BE2C (cell line): ENCODE results near the gene LDLRAD4.

Experiments
- DNase-seq: peaks from one replicate; pipeline ENCODE4 v3.0.0-alpha.2; 2020
- H3K27me3 ChIP-seq: fragments of 250-450 bp; sonication (Bioruptor Pico); 2 replicates; pipeline ENCODE4 v1.5.1; 2020; ENCODE audit warnings: mild to moderate bottlenecking
- H3K36me3 ChIP-seq: fragments of 250-450 bp; sonication (Bioruptor Pico); 2 replicates; pipeline ENCODE4 v1.5.1; 2020; ENCODE audit warnings: mild to moderate bottlenecking
- H3K4me1 ChIP-seq: fragments of 250-450 bp; sonication (Bioruptor Pico); 2 replicates; pipeline ENCODE4 v1.5.1; 2020
- H3K4me3 ChIP-seq: 2 replicates; pipeline ENCODE4 v1.5.1; 2011; ENCODE audit warnings: low read depth, low read length
- H3K9me3 ChIP-seq: fragments of 250-450 bp; sonication (Bioruptor Pico); 2 replicates; pipeline ENCODE4 v1.5.1; 2020
- TF ChIP-seq, protein P1 (sequence below): IDR thresholded peaks from 2 replicates; pipeline ENCODE4 v1.5.1; 2012; ENCODE audit warnings: mild to moderate bottlenecking, low read depth, low read length

LDLRAD4 gene

DNA sequence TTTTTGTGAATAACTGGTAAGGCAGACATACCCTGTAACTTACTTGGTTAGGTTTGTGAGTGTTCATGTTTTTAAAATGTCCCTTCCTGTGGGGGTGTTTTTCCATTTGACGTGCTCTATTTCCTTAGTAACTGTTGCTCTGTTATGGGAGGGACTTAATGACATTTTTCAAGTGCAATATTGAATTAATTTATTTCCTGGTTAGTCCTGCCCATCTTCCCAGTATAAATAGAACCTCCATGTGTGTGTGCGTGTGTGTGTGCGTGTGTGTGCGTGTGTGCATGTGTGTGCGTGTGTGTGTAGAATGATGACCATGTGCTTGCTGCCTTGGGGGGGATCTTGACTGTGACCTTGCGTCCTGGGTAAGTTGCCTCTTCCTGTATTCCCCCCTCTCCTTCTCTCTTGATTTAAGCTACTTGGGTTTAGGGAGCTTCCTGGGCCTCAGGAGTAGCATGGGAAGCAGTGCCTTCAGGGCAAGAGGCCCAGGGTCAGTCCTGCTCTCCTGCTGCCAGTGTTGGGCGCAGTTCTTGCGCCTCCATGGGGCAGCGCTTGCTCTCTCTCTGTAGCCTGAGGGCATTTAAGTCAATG, 163.9 kb downstream of the LDLRAD4 start:
- Histone ChIP-seq H3K4me3 (peak overlapping the region; percentile 31), H3K27me3 (no peaks in the 10 kb centered on the region), H3K9me3 (no peaks in the 10 kb centered on the region), H3K4me1 (no peaks in the 10 kb centered on the region), H3K36me3 (no peaks in the 10 kb centered on the region)
- TF ChIP-seq, protein P1, sequence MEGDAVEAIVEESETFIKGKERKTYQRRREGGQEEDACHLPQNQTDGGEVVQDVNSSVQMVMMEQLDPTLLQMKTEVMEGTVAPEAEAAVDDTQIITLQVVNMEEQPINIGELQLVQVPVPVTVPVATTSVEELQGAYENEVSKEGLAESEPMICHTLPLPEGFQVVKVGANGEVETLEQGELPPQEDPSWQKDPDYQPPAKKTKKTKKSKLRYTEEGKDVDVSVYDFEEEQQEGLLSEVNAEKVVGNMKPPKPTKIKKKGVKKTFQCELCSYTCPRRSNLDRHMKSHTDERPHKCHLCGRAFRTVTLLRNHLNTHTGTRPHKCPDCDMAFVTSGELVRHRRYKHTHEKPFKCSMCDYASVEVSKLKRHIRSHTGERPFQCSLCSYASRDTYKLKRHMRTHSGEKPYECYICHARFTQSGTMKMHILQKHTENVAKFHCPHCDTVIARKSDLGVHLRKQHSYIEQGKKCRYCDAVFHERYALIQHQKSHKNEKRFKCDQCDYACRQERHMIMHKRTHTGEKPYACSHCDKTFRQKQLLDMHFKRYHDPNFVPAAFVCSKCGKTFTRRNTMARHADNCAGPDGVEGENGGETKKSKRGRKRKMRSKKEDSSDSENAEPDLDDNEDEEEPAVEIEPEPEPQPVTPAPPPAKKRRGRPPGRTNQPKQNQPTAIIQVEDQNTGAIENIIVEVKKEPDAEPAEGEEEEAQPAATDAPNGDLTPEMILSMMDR, result no peak
- DNase-seq, result no peak

DNA sequence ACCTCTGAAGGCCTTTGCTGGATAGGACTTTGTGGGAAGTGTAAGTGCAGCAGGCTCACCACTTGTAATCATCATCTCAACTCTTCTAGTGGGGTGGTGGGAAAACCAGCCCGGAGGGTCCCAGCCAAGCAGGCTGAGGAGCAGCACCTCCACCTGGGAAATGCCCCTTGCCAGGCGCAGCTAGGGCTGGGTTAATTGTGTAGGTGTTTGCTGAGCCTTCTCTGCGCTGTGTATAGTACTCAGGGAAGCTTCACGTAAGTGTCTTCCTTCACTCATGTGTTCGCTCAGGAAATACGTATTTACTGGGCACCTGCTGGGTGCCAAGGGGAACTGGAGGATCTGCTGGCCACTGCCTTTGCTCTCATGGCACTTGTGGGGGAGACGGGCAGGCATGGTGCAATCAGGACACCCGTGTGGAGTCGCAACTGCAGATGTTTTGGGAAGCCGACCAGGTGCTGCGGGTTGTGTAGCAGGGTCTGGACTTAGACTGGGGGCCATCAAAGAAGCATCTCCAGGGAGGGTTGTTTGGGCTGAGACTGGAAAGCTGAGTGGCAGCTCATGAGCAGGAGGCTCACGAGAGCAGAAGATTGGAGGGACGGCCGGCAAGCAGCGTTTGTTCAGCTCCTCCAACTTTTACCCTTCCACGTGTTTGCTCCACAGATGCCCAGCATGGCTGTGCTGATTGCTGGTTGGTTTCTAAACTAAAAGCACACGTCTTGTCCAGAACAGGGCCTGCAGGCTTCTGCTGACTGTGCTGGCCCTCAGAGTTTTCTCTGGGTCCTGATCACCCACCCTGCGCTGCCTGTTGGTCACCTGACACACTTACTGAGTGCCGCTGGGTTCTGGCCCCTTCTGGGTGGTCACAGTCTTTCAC, 164.6 kb downstream of the LDLRAD4 start:
- Histone ChIP-seq H3K27me3 (no peaks in the 10 kb centered on the region), H3K4me1 (no peaks in the 10 kb centered on the region), H3K36me3 (no peaks in the 10 kb centered on the region), H3K9me3 (no peaks in the 10 kb centered on the region), H3K4me3 (no peak overlapping the region)
- no peak for DNase-seq
- TF ChIP-seq, protein P1, result no peak

DNA sequence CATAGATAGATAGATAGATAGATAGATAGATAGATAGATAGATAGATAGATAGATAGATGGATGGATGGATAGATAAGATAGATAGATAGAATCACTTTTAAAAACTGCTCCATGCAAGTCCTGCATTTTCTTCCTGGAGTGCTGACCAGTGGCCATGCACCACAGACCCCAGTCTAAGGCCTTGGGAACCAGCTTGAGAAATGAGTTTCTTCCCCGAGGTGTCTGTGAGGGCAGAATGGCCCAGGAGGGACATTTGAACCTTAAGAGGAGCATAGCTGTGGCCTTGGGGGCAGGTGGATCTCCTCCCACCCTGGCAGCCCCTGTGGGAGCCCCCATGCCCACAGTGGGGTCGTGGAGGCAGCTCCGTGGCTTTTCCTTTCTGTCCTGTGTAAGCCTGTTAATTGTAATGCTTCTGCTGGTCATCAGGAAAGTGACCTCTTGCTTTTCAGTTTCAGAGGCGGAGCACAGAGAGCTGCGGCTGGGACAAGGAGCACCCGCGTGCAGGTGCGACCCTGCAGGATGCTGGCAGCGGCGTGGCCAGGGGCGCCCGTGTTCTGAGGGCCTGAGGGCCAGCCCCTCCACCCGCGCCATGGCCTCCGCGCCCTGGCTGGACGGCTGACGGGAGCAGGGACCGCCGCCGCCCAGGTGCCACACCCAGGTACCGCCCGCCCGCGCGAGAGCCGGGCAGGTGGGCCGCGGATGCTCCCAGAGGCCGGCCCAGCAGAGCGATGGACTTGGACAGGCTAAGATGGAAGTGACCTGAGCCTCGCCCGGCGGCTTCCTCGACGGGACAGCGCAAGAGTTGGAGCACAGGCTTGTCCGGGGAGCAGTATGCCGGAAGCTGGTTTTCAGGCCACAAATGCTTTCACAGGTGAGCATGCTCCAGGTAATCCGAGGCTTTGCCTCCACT, 168.6 kb downstream of the LDLRAD4 start:
- H3K27me3 ChIP-seq, result no peaks in the 10 kb centered on the region
- TF ChIP-seq, protein P1, result no peak
- no peaks in the 10 kb centered on the region for H3K36me3 ChIP-seq
- no peaks in the 10 kb centered on the region for H3K9me3 ChIP-seq
- no peaks in the 10 kb centered on the region for H3K4me1 ChIP-seq
- H3K4me3 ChIP-seq, result no peak overlapping the region
- no peak for DNase-seq

DNA sequence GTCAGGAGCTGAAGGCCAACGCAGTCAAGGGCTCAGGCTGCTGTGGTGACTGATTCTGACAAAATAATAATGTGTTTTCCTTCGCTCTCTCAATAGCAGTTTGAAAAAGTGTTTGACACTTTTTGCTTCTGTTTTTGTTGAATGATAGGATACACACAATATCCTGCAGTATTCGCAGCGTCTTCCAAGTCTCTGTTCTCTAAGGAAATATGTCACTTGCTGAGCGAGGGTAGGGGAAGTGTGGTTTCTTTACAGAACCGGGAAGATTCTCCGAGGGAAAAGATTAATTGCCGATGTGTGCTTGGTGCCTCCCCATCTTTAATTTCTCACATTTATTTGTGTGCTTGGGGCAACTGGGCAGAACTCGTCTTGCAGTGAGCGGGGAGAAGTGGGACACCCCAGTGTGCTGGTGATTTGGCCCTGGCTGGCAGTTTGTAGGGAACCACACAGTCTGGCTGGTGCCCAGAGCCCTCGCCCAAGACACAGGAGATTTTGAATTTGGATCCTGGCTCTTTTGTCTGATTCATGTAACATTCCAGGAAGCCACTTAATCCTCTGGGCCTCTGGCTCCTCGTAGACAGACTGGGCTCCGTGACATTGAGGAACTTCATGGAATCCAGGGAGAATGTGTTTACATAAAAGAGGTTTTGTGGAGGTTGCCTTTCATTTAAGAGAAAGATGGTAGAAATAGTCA, 169.4 kb downstream of the LDLRAD4 start:
- TF ChIP-seq, protein P1, result no peak
- Histone ChIP-seq H3K4me1 (no peaks in the 10 kb centered on the region), H3K9me3 (no peaks in the 10 kb centered on the region), H3K27me3 (no peaks in the 10 kb centered on the region), H3K36me3 (no peaks in the 10 kb centered on the region), H3K4me3 (no peak overlapping the region)
- DNase-seq, result no peak

DNA sequence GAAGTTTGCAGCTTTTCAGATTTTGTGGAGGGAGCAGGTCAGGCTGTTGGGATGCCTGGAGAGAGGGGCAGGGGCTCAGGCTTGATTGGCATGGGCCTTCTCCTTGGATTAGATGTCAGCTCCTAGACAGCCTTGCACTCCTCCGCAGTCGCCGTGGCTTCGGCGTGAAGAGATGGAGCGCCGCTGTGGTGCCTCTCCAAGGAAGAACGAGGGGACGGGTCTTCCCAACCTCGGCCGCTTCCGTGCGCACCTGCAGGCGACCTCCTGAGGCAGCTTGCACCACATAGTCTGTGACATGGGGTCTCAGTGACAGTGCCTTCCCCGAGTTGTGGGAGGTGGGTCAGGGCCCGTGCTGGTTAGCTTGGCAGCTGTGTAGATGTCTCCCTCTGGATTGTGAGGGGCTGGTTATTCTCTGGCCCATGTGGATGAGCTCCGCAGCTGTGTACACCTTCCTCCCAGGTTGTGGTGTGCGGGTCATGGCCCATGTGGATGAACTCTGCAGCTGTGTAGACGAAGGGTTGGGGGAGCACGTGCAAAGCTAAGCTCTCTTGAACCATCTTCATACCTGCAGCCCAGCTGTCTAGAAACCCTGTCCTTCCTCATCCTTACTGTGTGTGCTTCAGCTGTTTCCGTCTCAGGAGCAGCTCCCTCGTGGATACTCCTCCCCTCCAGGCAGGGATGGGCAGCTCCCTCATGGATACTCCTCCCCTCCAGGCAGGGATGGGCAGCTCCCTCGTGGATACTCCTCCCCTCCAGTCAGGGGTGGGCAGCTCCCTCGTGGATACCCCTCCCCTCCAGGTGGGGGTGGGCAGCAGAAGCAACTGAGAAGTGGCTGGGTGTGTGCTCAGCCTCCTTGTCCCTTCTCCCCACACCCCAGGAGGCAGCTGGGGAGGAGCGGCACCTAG, 170.3 kb downstream of the LDLRAD4 start:
- H3K27me3 ChIP-seq, result no peaks in the 10 kb centered on the region
- TF ChIP-seq, protein P1, result no peak
- H3K9me3 ChIP-seq, result no peaks in the 10 kb centered on the region
- no peaks in the 10 kb centered on the region for H3K4me1 ChIP-seq
- no peaks in the 10 kb centered on the region for H3K36me3 ChIP-seq
- no peak overlapping the region for H3K4me3 ChIP-seq
- DNase-seq, result no peak
